Smooth muscle cell (in vitro differentiated cells): Measurements from ENCODE around the gene ELL. TPM values are rescaled to one million over a fixed set of nuclear protein-coding genes. Genes with fewer than 3 reads are reported as not detected.

Experiments used
- DNase-seq: peaks from one replicate; lab custom pipeline; 2025; ENCODE audit not compliant: unreplicated experiment; lab: John Stamatoyannopoulos, UW
- H2AFZ ChIP-seq: fragments of 200-600 bp; sonication (generic); 2 replicates; pipeline ENCODE4 v1.6.0; 2016; ENCODE audit warnings: antibody characterized with exemption, low read depth, mild to moderate bottlenecking
- H3F3A ChIP-seq: fragments of 200-600 bp; sonication (generic); 2 replicates; pipeline ENCODE4 v1.6.0; 2017; ENCODE audit warnings: antibody characterized with exemption, low read depth
- H3K27ac ChIP-seq: fragments of 200-600 bp; sonication (generic); 2 replicates; pipeline ENCODE4 v1.5.1; 2016; ENCODE audit warnings: low read depth, mild to moderate bottlenecking
- H3K27me3 ChIP-seq: fragments of 200-600 bp; sonication (generic); 2 replicates; pipeline ENCODE4 v1.6.1; 2016; ENCODE audit warnings: low read depth, mild to moderate bottlenecking
- H3K36me3 ChIP-seq: fragments of 200-600 bp; sonication (generic); 2 replicates; pipeline ENCODE4 v1.5.1; 2016; ENCODE audit warnings: low read depth
- H3K4me1 ChIP-seq: fragments of 200-600 bp; sonication (generic); 2 replicates; pipeline ENCODE4 v1.5.1; 2016; ENCODE audit warnings: low read depth
- H3K4me2 ChIP-seq: fragments of 200-600 bp; sonication (generic); 2 replicates; pipeline ENCODE4 v1.6.0; 2016; ENCODE audit warnings: mild to moderate bottlenecking
- H3K4me3 ChIP-seq: fragments of 200-600 bp; sonication (generic); 2 replicates; pipeline ENCODE4 v1.5.1; 2016; ENCODE audit warnings: mild to moderate bottlenecking
- H3K79me2 ChIP-seq: fragments of 200-600 bp; sonication (generic); 2 replicates; pipeline ENCODE4 v1.6.0; 2016; ENCODE audit warnings: low read depth, mild to moderate bottlenecking
- H3K9ac ChIP-seq: fragments of 200-600 bp; sonication (generic); 2 replicates; pipeline ENCODE4 v1.6.0; 2016; ENCODE audit warnings: low read depth
- H3K9me3 ChIP-seq: fragments of 200-600 bp; sonication (generic); replicated peaks from 2 replicates; pipeline ENCODE4 v1.5.1; 2016; ENCODE audit warnings: low read depth
- H4K20me1 ChIP-seq: fragments of 200-600 bp; sonication (generic); 2 replicates; pipeline ENCODE4 v1.6.0; 2016; ENCODE audit warnings: low read depth
- CTCF ChIP-seq: fragments of 200-600 bp; sonication (generic); IDR thresholded peaks from 2 replicates; pipeline ENCODE4 v1.5.1; 2017; ENCODE audit warnings: borderline replicate concordance, mild to moderate bottlenecking, antibody characterized with exemption; ENCODE audit not compliant: insufficient read depth, poor library complexity, severe bottlenecking
- WGBS: methylation state at CpG from one replicate; pipeline ENCODE4 v1.1.7; 2016; ENCODE audit warnings: low lambda C conversion rate; 5-methylcytosine and 5-hydroxymethylcytosine counted together
- polyA plus RNA-seq: library from polyadenylated mRNA; unstranded; fragments of >200 nt; fragmentation: Nextera tagmentation; extraction: Ambion mirVana; gene quantifications from 2 replicates; pipeline ENCODE4 v1.2.1, GENCODE V29; 2016
- total RNA-seq: library from RNA; depleted of rRNA; stranded (reverse); fragments of >200 nt; gene quantifications from 2 replicates; pipeline ENCODE4 v1.2.3, GENCODE V29; 2014

Gene ELL
- total and polyA plus RNA-seq, 2 experiments from 2014 or later = 12.8 to 15.2 TPM

DNA sequence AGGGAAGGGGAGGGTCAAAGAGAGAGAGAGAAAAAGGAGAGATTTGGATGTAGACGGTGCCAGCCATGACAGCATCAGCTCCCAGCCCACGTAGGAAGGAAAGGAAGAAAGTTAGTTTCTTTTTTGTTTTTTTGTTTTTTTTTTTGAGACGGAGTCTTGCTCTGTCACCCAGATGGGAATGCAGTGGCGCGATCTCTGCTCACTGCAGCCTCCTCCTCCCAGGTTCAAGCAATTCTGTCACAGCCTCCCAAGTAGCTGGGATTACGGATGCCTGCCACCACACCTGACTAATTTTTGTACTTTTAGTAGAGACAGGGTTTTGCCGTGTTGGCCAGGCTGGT, 27.6 kb downstream of the ELL start:
- peaks cover 4% of the 10 kb centered on the region for H3F3A ChIP-seq
- H3K9me3 ChIP-seq = no peaks in the 10 kb centered on the region
- peaks cover 8% of the 10 kb centered on the region for H3K4me1 ChIP-seq
- no peak overlapping the region for H2AFZ ChIP-seq
- H3K79me2 ChIP-seq = peaks cover 100% of the 10 kb centered on the region
- no peak for TF ChIP-seq CTCF
- H3K36me3 ChIP-seq = no peaks in the 10 kb centered on the region
- no peaks in the 10 kb centered on the region for H3K27me3 ChIP-seq
- H3K4me2 ChIP-seq = peak overlapping the region; percentile 33
- DNase-seq = no peak
- peaks cover 100% of the 10 kb centered on the region for H4K20me1 ChIP-seq
- H3K9ac ChIP-seq = peak overlapping the region; percentile 11
- H3K4me3 ChIP-seq = no peak overlapping the region
- WGBS = 51% methylated on average over 7 of the region's 7 CpGs
- H3K27ac ChIP-seq = peak overlapping the region; percentile 62

DNA sequence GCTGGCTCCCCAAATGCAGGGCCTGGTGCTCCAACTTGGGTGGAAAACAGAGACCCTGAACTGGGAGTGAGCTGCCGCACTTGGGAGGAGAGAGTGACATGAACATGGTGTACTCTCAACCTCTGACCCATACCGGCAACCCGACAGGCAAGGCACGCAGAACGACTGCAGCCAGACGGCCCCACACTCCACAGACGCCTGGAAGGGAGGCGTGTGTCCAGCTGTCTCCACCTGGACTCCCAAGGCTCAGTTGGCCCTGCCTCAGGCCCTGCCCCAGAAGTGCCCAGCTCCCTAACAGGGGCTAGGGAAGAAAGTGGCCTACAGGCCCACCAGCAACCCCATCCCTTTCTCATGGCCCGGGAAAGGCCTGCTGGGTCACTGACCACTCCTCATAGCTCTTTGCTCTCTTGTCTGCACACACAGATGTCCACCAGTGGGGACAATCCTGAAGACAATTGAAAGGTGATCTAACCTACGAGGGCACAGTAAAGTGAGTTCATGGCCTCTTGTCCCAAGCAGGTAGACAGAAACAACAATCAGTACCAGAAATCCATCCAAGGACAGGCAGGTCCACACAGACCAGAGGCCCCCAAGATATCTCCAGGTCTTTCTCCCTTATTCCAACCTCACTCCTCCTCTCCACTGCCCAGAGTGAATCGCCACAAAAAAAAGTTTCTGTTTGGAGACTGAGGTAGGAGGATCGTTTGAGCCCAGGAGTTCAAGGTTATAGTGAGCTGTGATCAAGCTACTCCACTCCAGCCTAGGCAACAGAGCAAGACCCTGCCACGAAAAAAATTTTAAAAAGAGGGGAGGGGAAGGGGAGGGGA, 28.2 kb downstream of the ELL start:
- H3K9me3 ChIP-seq = no peaks in the 10 kb centered on the region
- H2AFZ ChIP-seq = no peak overlapping the region
- peak overlapping the region; percentile 33 for H3K4me2 ChIP-seq
- H3F3A ChIP-seq = peaks cover 4% of the 10 kb centered on the region
- TF ChIP-seq CTCF = no peak
- H3K36me3 ChIP-seq = no peaks in the 10 kb centered on the region
- peak overlapping the region; percentile 62 for H3K27ac ChIP-seq
- H3K4me3 ChIP-seq = no peak overlapping the region
- H3K79me2 ChIP-seq = peaks cover 98% of the 10 kb centered on the region
- H3K27me3 ChIP-seq = no peaks in the 10 kb centered on the region
- no peak for DNase-seq
- H3K4me1 ChIP-seq = peaks cover 8% of the 10 kb centered on the region
- peak overlapping the region; percentile 11 for H3K9ac ChIP-seq
- peaks cover 100% of the 10 kb centered on the region for H4K20me1 ChIP-seq
- 86% methylated on average over 13 of the region's 13 CpGs for WGBS

DNA sequence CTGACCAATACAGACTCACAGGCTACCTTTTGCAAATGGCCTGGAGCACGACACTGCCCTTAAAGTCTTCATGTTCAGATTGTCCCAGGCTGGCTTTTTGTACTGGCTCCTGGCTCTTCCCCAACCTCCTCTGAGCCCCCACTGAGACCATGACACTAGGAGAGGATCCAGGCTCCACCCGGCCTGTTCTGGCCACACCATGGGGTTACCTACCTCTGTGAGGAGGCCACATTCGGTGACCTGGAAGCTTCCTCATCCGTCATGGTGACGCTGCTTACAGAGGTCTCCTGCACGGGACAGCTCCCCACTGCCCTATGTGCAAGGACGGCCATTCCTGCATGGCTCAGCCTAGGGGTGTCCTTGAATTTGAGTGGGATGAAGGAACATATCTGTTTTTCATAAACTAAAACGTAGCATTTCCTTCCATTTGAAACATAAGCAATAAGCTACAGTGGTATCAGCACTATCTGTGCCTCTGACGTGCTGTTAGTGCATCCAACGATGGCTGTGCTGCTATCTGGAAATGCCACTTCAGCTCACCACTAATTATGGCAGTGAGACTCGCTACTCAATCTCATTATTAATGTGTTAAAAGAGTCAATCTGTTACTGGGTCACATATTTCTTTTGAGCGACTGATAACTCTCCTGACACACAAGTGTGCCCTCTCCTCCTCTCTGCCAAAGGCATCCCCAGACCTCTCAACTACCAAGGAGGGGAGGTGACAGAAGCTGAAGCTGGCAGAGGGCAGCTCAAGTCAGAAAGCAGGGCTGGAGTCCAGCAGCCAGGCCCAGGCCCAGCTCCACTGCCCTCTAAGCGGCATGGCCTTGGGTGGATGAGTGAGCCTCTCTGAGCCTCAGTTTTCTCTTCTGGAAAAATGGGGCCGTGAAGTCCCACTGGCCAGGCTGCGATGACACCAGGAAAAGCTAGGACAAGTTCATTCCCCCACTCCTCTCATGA, 29.6 kb downstream of the ELL start:
- no peak for TF ChIP-seq CTCF
- no peak overlapping the region for H2AFZ ChIP-seq
- peaks cover 98% of the 10 kb centered on the region for H3K79me2 ChIP-seq
- peaks cover 4% of the 10 kb centered on the region for H3F3A ChIP-seq
- H3K27ac ChIP-seq = no peak overlapping the region
- H4K20me1 ChIP-seq = peaks cover 100% of the 10 kb centered on the region
- no peaks in the 10 kb centered on the region for H3K27me3 ChIP-seq
- no peak overlapping the region for H3K9ac ChIP-seq
- H3K4me3 ChIP-seq = no peak overlapping the region
- H3K4me1 ChIP-seq = peaks cover 8% of the 10 kb centered on the region
- H3K9me3 ChIP-seq = no peaks in the 10 kb centered on the region
- H3K4me2 ChIP-seq = no peak overlapping the region
- DNase-seq = no peak
- no peaks in the 10 kb centered on the region for H3K36me3 ChIP-seq
- WGBS = 88% methylated on average over 15 of the region's 15 CpGs
